DOHH2 (cell line): ENCODE measurements around the gene CLEC17A.

ENCODE experiments used
- CTCF ChIP-seq: fragments of 200-600 bp; sonication (generic); IDR thresholded peaks from one replicate; pipeline ENCODE4 v1.5.1; 2014; ENCODE audit warnings: antibody characterized with exemption, mild to moderate bottlenecking, low read depth, low read length; ENCODE audit not compliant: poor library complexity, severe bottlenecking
- EZH2phosphoT487 ChIP-seq: fragments of 200-600 bp; sonication (generic); IDR thresholded peaks from 2 replicates; pipeline ENCODE4 v1.6.1; 2017; ENCODE audit warnings: borderline replicate concordance, mild to moderate bottlenecking, antibody characterized with exemption, low read length, moderate library complexity, mixed read lengths

- no peak for TF ChIP-seq CTCF
- TF ChIP-seq EZH2phosphoT487: no peak
These were observed 5.6 kb upstream of the CLEC17A start for GRCh38 chr19:14577264-14577663.
